IMR-90 (cell line): ENCODE measurements around the gene KCNT1. TPM values are rescaled to one million over a fixed set of nuclear protein-coding genes. Genes with fewer than 3 reads are reported as not detected.

Experiments used
- ATAC-seq: fragments of 200-7000 bp; cut with Tn5 transposase; 2 replicates; pipeline ENCODE4 v1.9.1; 2020; ENCODE audit warnings: low read depth, mild to moderate bottlenecking, moderate library complexity
- BruUV-seq: library from RNA; stranded (reverse); fragments of 400-500 nt; replicated peaks from 2 replicates; lab custom pipeline; 2021; lab: Mats Ljungman, UMichigan
- CTCF ChIA-PET: fragments of 300-600 bp; formaldehyde crosslinking; extraction: SDS; loops from one replicate; lab custom pipeline; 2021; ENCODE audit warnings: antibody characterized with exemption; lab: Yijun Ruan, JAX
- POLR2A ChIA-PET: fragments of 300-600 bp; sonication (Branson Sonifier 250); formaldehyde crosslinking; loops from one replicate; lab custom pipeline; 2022; ENCODE audit warnings: antibody characterized with exemption; ENCODE audit not compliant: unreplicated experiment; lab: Charles Lee
- DNase-seq: peaks from one replicate; pipeline ENCODE4 v3.0.0; 2013
- H2AFZ ChIP-seq: replicated peaks from 2 replicates; pipeline ENCODE3; 2013; ENCODE audit warnings: low read length, mild to moderate bottlenecking; ENCODE audit not compliant: poor library complexity
- H2AK5ac ChIP-seq: 2 replicates; pipeline ENCODE4 v1.6.1; 2013; ENCODE audit warnings: low read depth, low read length, inconsistent platforms
- H2AK9ac ChIP-seq: replicated peaks from 2 replicates; pipeline ENCODE3; 2013; ENCODE audit warnings: mild to moderate bottlenecking, low read depth, low read length, moderate library complexity; ENCODE audit not compliant: poor library complexity
- H2BK120ac ChIP-seq: 2 replicates; pipeline ENCODE4 v1.6.1; 2013; ENCODE audit warnings: low read depth, low read length, inconsistent platforms
- H2BK15ac ChIP-seq: 3 replicates; pipeline ENCODE4 v1.6.1; 2013; ENCODE audit warnings: low read depth, low read length, inconsistent platforms
- H2BK20ac ChIP-seq: 2 replicates; pipeline ENCODE4 v1.6.1; 2013; ENCODE audit warnings: low read depth, mild to moderate bottlenecking, inconsistent platforms, low read length, moderate library complexity
- H2BK5ac ChIP-seq: 2 replicates; pipeline ENCODE4 v1.6.1; 2013; ENCODE audit warnings: mild to moderate bottlenecking, low read depth, low read length, inconsistent platforms; ENCODE audit not compliant: poor library complexity, severe bottlenecking
- H3K14ac ChIP-seq: replicated peaks from 2 replicates; pipeline ENCODE4 v1.6.1; 2013; ENCODE audit warnings: low read depth, low read length, inconsistent platforms
- H3K18ac ChIP-seq: 2 replicates; pipeline ENCODE4 v1.6.1; 2013; ENCODE audit warnings: low read depth, low read length, control low read depth
- H3K23ac ChIP-seq: 2 replicates; pipeline ENCODE4 v1.6.1; 2013; ENCODE audit warnings: low read depth, low read length, inconsistent platforms
- H3K27ac ChIP-seq: 2 replicates; pipeline ENCODE4 v1.5.1; 2013; ENCODE audit warnings: mild to moderate bottlenecking, control low read depth, low read length; ENCODE audit not compliant: insufficient read depth
- H3K27me3 ChIP-seq: 2 replicates; pipeline ENCODE4 v1.6.1; 2013; ENCODE audit warnings: low read length; ENCODE audit not compliant: control insufficient read depth, insufficient read depth
- H3K36me3 ChIP-seq: 2 replicates; pipeline ENCODE4 v1.6.1; 2013; ENCODE audit warnings: low read length, mixed read lengths; ENCODE audit not compliant: control insufficient read depth, insufficient read depth
- H3K4ac ChIP-seq: 2 replicates; pipeline ENCODE4 v1.6.1; 2013; ENCODE audit warnings: low read depth, low read length, inconsistent platforms
- H3K4me1 ChIP-seq: 2 replicates; pipeline ENCODE4 v1.6.1; 2013; ENCODE audit warnings: low read length, mixed read lengths; ENCODE audit not compliant: control insufficient read depth, insufficient read depth
- H3K4me2 ChIP-seq: 2 replicates; pipeline ENCODE4 v1.6.1; 2013; ENCODE audit warnings: low read depth, mild to moderate bottlenecking, control low read depth, low read length, moderate library complexity
- H3K4me3 ChIP-seq: 2 replicates; pipeline ENCODE4 v1.5.1; 2013; ENCODE audit warnings: low read depth, mild to moderate bottlenecking, control low read depth, low read length, moderate library complexity; ENCODE audit not compliant: insufficient read depth
- H3K56ac ChIP-seq: 2 replicates; pipeline ENCODE4 v1.6.1; 2013; ENCODE audit warnings: low read length, inconsistent platforms; ENCODE audit not compliant: insufficient read depth; ENCODE audit errors: extremely low read depth
- H3K79me1 ChIP-seq, 2 experiments: 2 replicates each; pipeline ENCODE4 v1.6.1; 2013; ENCODE audit warnings: low read length in 2 of 2, inconsistent platforms in 1 of 2, low read depth in 1 of 2
- H3K9ac ChIP-seq: 2 replicates; pipeline ENCODE4 v1.6.1; 2013; ENCODE audit warnings: low read depth, low read length, control low read depth
- H3K9me1 ChIP-seq: 2 replicates; pipeline ENCODE4 v1.6.1; 2013; ENCODE audit warnings: low read length, inconsistent platforms; ENCODE audit not compliant: insufficient read depth
- H3K9me3 ChIP-seq: 2 replicates; pipeline ENCODE4 v1.6.1; 2013; ENCODE audit warnings: low read length; ENCODE audit not compliant: control insufficient read depth, insufficient read depth
- H4K20me1 ChIP-seq: 2 replicates; pipeline ENCODE4 v1.6.1; 2013; ENCODE audit warnings: low read length, inconsistent platforms; ENCODE audit not compliant: insufficient read depth
- H4K5ac ChIP-seq: 2 replicates; pipeline ENCODE4 v1.6.1; 2013; ENCODE audit warnings: mild to moderate bottlenecking, low read depth, low read length, control low read depth
- H4K8ac ChIP-seq, 2 experiments: 2 replicates each; pipeline ENCODE4 v1.6.1; 2013; ENCODE audit warnings: low read depth in 2 of 2, low read length in 2 of 2, control low read depth in 1 of 2, inconsistent platforms in 1 of 2
- H4K91ac ChIP-seq: 2 replicates; pipeline ENCODE4 v1.6.1; 2013; ENCODE audit warnings: low read depth, low read length, inconsistent platforms; ENCODE audit not compliant: insufficient read depth
- BHLHE40 ChIP-seq: fragments of 150-350 bp; IDR thresholded peaks from 2 replicates; pipeline ENCODE4 v1.6.1; 2016; ENCODE audit warnings: mild to moderate bottlenecking, low read depth, low read length
- CEBPB ChIP-seq: IDR thresholded peaks from 2 replicates; pipeline ENCODE4 v1.6.1; 2012; ENCODE audit warnings: low read depth, low read length, improper control_type of control experiment
- CHD1 ChIP-seq: IDR thresholded peaks from 2 replicates; pipeline ENCODE4 v1.6.1; 2012; ENCODE audit warnings: low read depth, low read length, improper control_type of control experiment
- FOS ChIP-seq: fragments of 150-350 bp; IDR thresholded peaks from 2 replicates; pipeline ENCODE4 v1.6.1; 2016; ENCODE audit warnings: low read depth, low read length
- MAFK ChIP-seq: IDR thresholded peaks from 2 replicates; pipeline ENCODE4 v1.6.1; 2012; ENCODE audit warnings: low read depth, low read length, improper control_type of control experiment
- MAZ ChIP-seq: IDR thresholded peaks from 2 replicates; pipeline ENCODE4 v1.6.1; 2012; ENCODE audit warnings: low read depth, mild to moderate bottlenecking, low read length, improper control_type of control experiment, moderate library complexity, borderline replicate concordance
- MXI1 ChIP-seq: IDR thresholded peaks from 2 replicates; pipeline ENCODE4 v1.6.1; 2012; ENCODE audit warnings: low read depth, mild to moderate bottlenecking, low read length, moderate library complexity, borderline replicate concordance
- NFE2L2 ChIP-seq: fragments of 150-350 bp; IDR thresholded peaks from 2 replicates; pipeline ENCODE4 v1.6.1; 2016; ENCODE audit warnings: low read depth, mild to moderate bottlenecking, low read length
- POLR2A ChIP-seq: IDR thresholded peaks from 2 replicates; pipeline ENCODE4 v1.6.1; 2012; ENCODE audit warnings: mild to moderate bottlenecking, low read depth, low read length
- RAD21 ChIP-seq: IDR thresholded peaks from 2 replicates; pipeline ENCODE4 v1.6.1; 2012; ENCODE audit warnings: low read length, improper control_type of control experiment
- RCOR1 ChIP-seq: IDR thresholded peaks from 2 replicates; pipeline ENCODE4 v1.6.1; 2012; ENCODE audit warnings: mild to moderate bottlenecking, low read length, improper control_type of control experiment; ENCODE audit not compliant: insufficient replicate concordance
- RFX5 ChIP-seq: IDR thresholded peaks from 2 replicates; pipeline ENCODE4 v1.8.0; 2012; ENCODE audit warnings: low read depth, mild to moderate bottlenecking, low read length, moderate library complexity
- SMC3 ChIP-seq: fragments of 150-350 bp; IDR thresholded peaks from 2 replicates; pipeline ENCODE4 v1.6.1; 2016; ENCODE audit warnings: low read depth, mild to moderate bottlenecking, antibody characterized with exemption, low read length, moderate library complexity
- WGBS, 2 experiments: methylation state at CpG; one replicate each; pipeline versions ENCODE4 v1.1.5 to v1.1.7; 2013; ENCODE audit warnings: missing lambda C conversion rate in 2 of 2; ENCODE audit not compliant: insufficient read length in 1 of 2; ENCODE audit errors: extremely low coverage in 2 of 2; 5-methylcytosine and 5-hydroxymethylcytosine counted together
- dilution Hi-C: fragments of 300-500 bp; cut with HindIII; formaldehyde crosslinking; loops from one replicate; pipeline ENCODE4 v1.14.3; 2018; ENCODE audit warnings: low sequenced_read_pairs; ENCODE audit not compliant: unreplicated experiment
- in situ Hi-C: fragments of 300-500 bp; cut with MboI; formaldehyde crosslinking; loops from 3 replicates; pipeline ENCODE4 v1.14.3; 2019; ENCODE audit warnings: low sequenced_read_pairs, inconsistent platforms, mixed read lengths
- intact Hi-C: fragments of 100-400 bp; cut with micrococcal nuclease; formaldehyde crosslinking; loops from 2 replicates; pipeline ENCODE4 v1.10.0; 2022
- polyA plus RNA-seq, 3 experiments: library from polyadenylated mRNA; depleted of rRNA; stranded (reverse); fragments of >200 nt; gene quantifications; 2 replicates each; pipeline ENCODE4 v1.2.3, GENCODE V29; 2012; ENCODE audit warnings: low replicate concordance in 1 of 3
- total RNA-seq: library from RNA; depleted of rRNA; stranded (reverse); fragments of >200 nt; gene quantifications from 2 replicates; pipeline ENCODE4 v1.2.3, GENCODE V29; 2012
- TF ChIP-seq, protein P1 (sequence below): fragments of 150-350 bp; IDR thresholded peaks from 2 replicates; pipeline ENCODE4 v1.6.1; 2017; ENCODE audit warnings: mild to moderate bottlenecking, antibody characterized with exemption, low read length, low read depth
- TF ChIP-seq, protein P2 (sequence below): conservative IDR thresholded peaks from 2 replicates; pipeline ENCODE4 v1.5.1; 2012; ENCODE audit warnings: mild to moderate bottlenecking, low read depth, low read length, improper control_type of control experiment
- TF ChIP-seq, protein P3 (sequence below): fragments of 150-350 bp; IDR thresholded peaks from 2 replicates; pipeline ENCODE4 v1.6.1; 2016; ENCODE audit warnings: low read depth, mild to moderate bottlenecking, low read length, moderate library complexity, borderline replicate concordance

Gene KCNT1
- total and polyA plus RNA-seq, 2 of the 4 experiments (the other 2 are of a cell fraction) = not detected

GRCh38 chr9:135747311-135747710 lies 45.3 kb downstream of the KCNT1 start:
- intact Hi-C loops = no loop called here
- ATAC-seq (no peak), DNase-seq (no peak)
- H3K9me1 ChIP-seq = no peaks in the 10 kb centered on the region
- H3K9ac ChIP-seq = no peak overlapping the region
- H4K20me1 ChIP-seq = no peaks in the 10 kb centered on the region
- no peak overlapping the region for H2BK120ac ChIP-seq
- in situ Hi-C loops = no loop called here
- dilution Hi-C loops = no loop called here
- H3K4me3 ChIP-seq = no peak overlapping the region
- H3K56ac ChIP-seq = no peak overlapping the region
- no peak overlapping the region for H4K91ac ChIP-seq
- 51% methylated on average over 5 of the region's 13 CpGs; no CpG with 5 or more reads in 1 of the 2 experiments for WGBS, 2 experiments
- no peaks in the 10 kb centered on the region for H3K36me3 ChIP-seq
- H3K14ac ChIP-seq = no peak overlapping the region
- no peak overlapping the region for H3K23ac ChIP-seq
- TF ChIP-seq NFE2L2 (no peak), FOS (no peak), MAFK (no peak), CHD1 (no peak), RFX5 (no peak), MAZ (no peak), SMC3 (no peak), CEBPB (no peak), MXI1 (no peak), RAD21 (no peak), RCOR1 (no peak), BHLHE40 (no peak), POLR2A (no peak)
- TF ChIP-seq, protein P1, sequence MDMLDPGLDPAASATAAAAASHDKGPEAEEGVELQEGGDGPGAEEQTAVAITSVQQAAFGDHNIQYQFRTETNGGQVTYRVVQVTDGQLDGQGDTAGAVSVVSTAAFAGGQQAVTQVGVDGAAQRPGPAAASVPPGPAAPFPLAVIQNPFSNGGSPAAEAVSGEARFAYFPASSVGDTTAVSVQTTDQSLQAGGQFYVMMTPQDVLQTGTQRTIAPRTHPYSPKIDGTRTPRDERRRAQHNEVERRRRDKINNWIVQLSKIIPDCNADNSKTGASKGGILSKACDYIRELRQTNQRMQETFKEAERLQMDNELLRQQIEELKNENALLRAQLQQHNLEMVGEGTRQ = no peak
- TF ChIP-seq, protein P2, sequence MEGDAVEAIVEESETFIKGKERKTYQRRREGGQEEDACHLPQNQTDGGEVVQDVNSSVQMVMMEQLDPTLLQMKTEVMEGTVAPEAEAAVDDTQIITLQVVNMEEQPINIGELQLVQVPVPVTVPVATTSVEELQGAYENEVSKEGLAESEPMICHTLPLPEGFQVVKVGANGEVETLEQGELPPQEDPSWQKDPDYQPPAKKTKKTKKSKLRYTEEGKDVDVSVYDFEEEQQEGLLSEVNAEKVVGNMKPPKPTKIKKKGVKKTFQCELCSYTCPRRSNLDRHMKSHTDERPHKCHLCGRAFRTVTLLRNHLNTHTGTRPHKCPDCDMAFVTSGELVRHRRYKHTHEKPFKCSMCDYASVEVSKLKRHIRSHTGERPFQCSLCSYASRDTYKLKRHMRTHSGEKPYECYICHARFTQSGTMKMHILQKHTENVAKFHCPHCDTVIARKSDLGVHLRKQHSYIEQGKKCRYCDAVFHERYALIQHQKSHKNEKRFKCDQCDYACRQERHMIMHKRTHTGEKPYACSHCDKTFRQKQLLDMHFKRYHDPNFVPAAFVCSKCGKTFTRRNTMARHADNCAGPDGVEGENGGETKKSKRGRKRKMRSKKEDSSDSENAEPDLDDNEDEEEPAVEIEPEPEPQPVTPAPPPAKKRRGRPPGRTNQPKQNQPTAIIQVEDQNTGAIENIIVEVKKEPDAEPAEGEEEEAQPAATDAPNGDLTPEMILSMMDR = no peak
- TF ChIP-seq, protein P3, sequence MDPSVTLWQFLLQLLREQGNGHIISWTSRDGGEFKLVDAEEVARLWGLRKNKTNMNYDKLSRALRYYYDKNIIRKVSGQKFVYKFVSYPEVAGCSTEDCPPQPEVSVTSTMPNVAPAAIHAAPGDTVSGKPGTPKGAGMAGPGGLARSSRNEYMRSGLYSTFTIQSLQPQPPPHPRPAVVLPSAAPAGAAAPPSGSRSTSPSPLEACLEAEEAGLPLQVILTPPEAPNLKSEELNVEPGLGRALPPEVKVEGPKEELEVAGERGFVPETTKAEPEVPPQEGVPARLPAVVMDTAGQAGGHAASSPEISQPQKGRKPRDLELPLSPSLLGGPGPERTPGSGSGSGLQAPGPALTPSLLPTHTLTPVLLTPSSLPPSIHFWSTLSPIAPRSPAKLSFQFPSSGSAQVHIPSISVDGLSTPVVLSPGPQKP = no peak
- no peak overlapping the region for H2AFZ ChIP-seq
- no peak overlapping the region for H2BK5ac ChIP-seq
- H3K27me3 ChIP-seq = peaks cover 2% of the 10 kb centered on the region; the same call in 1 of the 2 replicates
- no peaks in the 10 kb centered on the region for H3K79me1 ChIP-seq
- H2BK15ac ChIP-seq = no peak overlapping the region
- CTCF ChIA-PET = no interaction called here
- H2AK9ac ChIP-seq = no peak overlapping the region
- no peak overlapping the region for H3K18ac ChIP-seq
- no peak overlapping the region for H2AK5ac ChIP-seq
- POLR2A ChIA-PET = no interaction called here
- H3K4ac ChIP-seq = no peak overlapping the region
- no peak overlapping the region for H2BK20ac ChIP-seq
- H3K4me2 ChIP-seq = no peak overlapping the region
- no peak overlapping the region for H3K27ac ChIP-seq
- no peaks in the 10 kb centered on the region for H3K4me1 ChIP-seq
- no peak overlapping the region for H4K8ac ChIP-seq
- no TSS peak for BruUV-seq
- H4K5ac ChIP-seq = no peak overlapping the region
- H3K9me3 ChIP-seq = no peaks in the 10 kb centered on the region
